Left lung (tissue), 10 donors: ENCODE results near the gene TMEM120A. TPM values are rescaled to one million over a fixed set of nuclear protein-coding genes. Genes with fewer than 3 reads are reported as not detected.

Experiments used
- ATAC-seq: fragments of 200-7000 bp; cut with Tn5 transposase; one replicate; pipeline ENCODE4 v1.9.1; 2020; ENCODE audit warnings: moderate library complexity
- DNase-seq, 4 donors: peaks; one replicate each; pipeline ENCODE4 v3.0.0-alpha.2; 2013 to 2020
- H3K27ac ChIP-seq, 2 donors: fragments of 200-600 bp; sonication (generic) in 1 of 2; one replicate each; pipeline versions ENCODE4 v1.5.0 to v1.8.0; 2020 to 2021
- H3K27me3 ChIP-seq, 2 donors: fragments of 200-600 bp; sonication (generic) in 1 of 2; one replicate each; pipeline versions ENCODE4 v1.5.0 to v1.8.0; 2020 to 2021
- H3K36me3 ChIP-seq, 2 donors: fragments of 200-600 bp; sonication (generic) in 1 of 2; one replicate each; pipeline versions ENCODE4 v1.5.0 to v1.8.0; 2020 to 2021
- H3K4me1 ChIP-seq, 2 donors: fragments of 200-600 bp; one replicate each; pipeline ENCODE4 v1.8.0; 2021
- H3K4me3 ChIP-seq, 2 donors: fragments of 200-600 bp; sonication (generic) in 1 of 2; one replicate each; pipeline versions ENCODE4 v1.5.0 to v1.8.0; 2020 to 2021; ENCODE audit warnings: mild to moderate bottlenecking in 1 of 2
- H3K9me3 ChIP-seq, 2 donors: fragments of 200-600 bp; sonication (generic) in 1 of 2; one replicate each; pipeline versions ENCODE4 v1.5.0 to v1.8.0; 2020 to 2021
- CTCF ChIP-seq, 2 donors: fragments of 200-600 bp; sonication (generic) in 1 of 2; IDR thresholded peaks; one replicate each; pipeline versions ENCODE4 v1.5.0 to v1.8.0; 2021; ENCODE audit warnings: antibody characterized with exemption in 2 of 2
- intact Hi-C, 2 donors: fragments of 100-400 bp; cut with DNase I; formaldehyde crosslinking; loops; one replicate each; pipeline versions ENCODE4 v1.11.2 to v1.14.2; 2022
- polyA plus RNA-seq, 6 donors: library from polyadenylated mRNA; unstranded; fragments of 120-200 nt; gene quantifications; one replicate each; pipeline ENCODE4 v1.2.1, GENCODE V29; 2013; ENCODE audit not compliant: insufficient read length in 6 of 6
- total RNA-seq, 2 donors: library from RNA; stranded (reverse); fragmentation: NEBNext Ultra II Directional; extraction: Animal tissue kit (Norgen Biotek cat#: 25700); gene quantifications; one replicate each; pipeline ENCODE4 v1.2.1, GENCODE V29; 2021
- donor health status: DM: no; HTN: yes; CAD: no.
- donor health status: DM: no; HTN: no; CAD: no.

Gene TMEM120A
- total and polyA plus RNA-seq, 8 donors, result 32.3 to 50.4 (median 38.4) TPM

DNA sequence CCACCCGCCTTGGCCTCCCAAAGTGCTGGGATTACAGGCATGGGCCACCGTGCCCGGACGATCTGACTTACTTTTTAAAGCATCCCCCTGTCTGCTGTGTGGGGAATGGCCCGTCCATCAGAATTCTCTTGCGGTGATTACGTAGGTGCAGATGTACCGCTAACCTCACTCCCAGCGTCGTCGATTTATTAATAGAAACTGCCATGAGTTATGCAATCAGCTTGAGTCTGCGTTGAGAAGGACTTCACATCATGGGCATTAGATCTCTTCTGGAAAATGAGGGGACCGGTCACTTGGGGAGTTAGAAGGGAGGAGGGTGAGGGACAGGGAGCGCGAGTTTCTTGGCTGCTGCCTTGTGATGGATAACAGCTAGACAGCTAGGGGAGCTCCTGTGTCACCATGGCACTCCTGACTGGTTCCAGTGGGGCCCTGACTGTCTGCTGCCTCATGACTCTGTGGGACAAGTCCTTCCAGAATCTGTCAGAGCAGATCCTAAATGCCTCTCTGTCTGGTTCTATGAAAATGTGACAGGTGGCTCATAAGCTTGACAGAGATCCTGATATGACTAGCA, 44.2 kb downstream of the TMEM120A start:
- peak in 2 of 4 donors; percentile 46 to 52 for DNase-seq
- H3K4me1 ChIP-seq, result peaks cover 10 to 87% of the 10 kb centered on the region in 2 donors

GRCh38 chr7:75948179-75948578, 46.2 kb downstream of the TMEM120A start:
- ATAC-seq, result peak; percentile 18
- Histone ChIP-seq H3K9me3 (no peaks in the 10 kb centered on the region), H3K4me1 (peaks cover 10 to 84% of the 10 kb centered on the region in 2 donors), H3K36me3 (peaks cover 0 to 6% of the 10 kb centered on the region in 2 donors), H3K27me3 (no peaks in the 10 kb centered on the region), H3K27ac (peak overlapping the region; percentile 33 to 53), H3K4me3 (no peak overlapping the region)
- intact Hi-C loops, result no loop called here
- DNase-seq, result peak in 1 of 4 donors; percentile 43
- TF ChIP-seq CTCF (IDR thresholded peaks at IDR 0.05), result no peak

More for the DNA sequence above, 44.2 kb downstream of the TMEM120A start:
- Histone ChIP-seq H3K36me3 (peaks cover 0 to 21% of the 10 kb centered on the region in 2 donors), H3K27ac (peak overlapping the region in 1 of 2 donors; percentile 87), H3K4me3 (no peak overlapping the region), H3K27me3 (no peaks in the 10 kb centered on the region), H3K9me3 (no peaks in the 10 kb centered on the region)
- ATAC-seq, result peak; percentile 23
- TF ChIP-seq CTCF (IDR thresholded peaks at IDR 0.05), result no peak
- intact Hi-C loops, result no loop called here

DNA sequence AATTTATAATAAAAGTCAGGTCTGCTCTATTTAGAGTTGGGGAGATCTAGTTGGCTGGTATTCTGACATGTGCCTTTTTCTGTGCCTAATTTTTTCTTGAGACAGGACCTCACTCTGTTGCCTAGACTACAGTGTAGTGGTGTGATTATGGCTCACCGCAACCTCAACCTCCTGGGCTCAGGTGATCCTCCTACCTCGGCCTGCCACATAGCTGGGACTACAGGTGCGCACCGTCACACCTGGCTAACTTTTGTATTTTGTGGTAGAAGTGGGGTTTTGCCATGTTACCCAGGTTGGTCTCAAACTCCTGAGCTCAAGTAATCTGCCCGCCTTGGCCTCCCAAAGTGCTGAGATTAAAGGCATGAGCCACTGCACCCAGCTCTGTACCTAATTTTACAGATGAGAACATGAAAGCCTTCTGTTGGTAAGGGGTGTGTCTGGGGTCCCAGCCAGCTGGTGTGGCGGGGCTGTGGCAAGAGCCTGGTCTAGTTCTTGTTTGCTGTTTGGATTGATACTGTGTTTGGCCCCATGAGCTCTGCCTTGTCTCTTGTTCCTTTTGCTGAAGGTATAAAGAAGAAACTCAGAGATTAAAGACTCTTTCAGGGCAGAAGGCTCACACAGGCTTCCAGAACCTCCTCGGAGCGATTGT, 48.1 kb downstream of the TMEM120A start:
- ATAC-seq (peak; percentile 47), DNase-seq (peak in 1 of 4 donors; percentile 36)
- Histone ChIP-seq H3K4me3 (no peak overlapping the region), H3K36me3 (peaks cover 0 to 6% of the 10 kb centered on the region in 2 donors), H3K27me3 (no peaks in the 10 kb centered on the region), H3K9me3 (no peaks in the 10 kb centered on the region), H3K27ac (peak overlapping the region; percentile 71 to 92), H3K4me1 (peaks cover 8 to 75% of the 10 kb centered on the region in 2 donors)
- intact Hi-C loops, result no loop called here
- no peak for TF ChIP-seq CTCF (IDR thresholded peaks at IDR 0.05)

DNA sequence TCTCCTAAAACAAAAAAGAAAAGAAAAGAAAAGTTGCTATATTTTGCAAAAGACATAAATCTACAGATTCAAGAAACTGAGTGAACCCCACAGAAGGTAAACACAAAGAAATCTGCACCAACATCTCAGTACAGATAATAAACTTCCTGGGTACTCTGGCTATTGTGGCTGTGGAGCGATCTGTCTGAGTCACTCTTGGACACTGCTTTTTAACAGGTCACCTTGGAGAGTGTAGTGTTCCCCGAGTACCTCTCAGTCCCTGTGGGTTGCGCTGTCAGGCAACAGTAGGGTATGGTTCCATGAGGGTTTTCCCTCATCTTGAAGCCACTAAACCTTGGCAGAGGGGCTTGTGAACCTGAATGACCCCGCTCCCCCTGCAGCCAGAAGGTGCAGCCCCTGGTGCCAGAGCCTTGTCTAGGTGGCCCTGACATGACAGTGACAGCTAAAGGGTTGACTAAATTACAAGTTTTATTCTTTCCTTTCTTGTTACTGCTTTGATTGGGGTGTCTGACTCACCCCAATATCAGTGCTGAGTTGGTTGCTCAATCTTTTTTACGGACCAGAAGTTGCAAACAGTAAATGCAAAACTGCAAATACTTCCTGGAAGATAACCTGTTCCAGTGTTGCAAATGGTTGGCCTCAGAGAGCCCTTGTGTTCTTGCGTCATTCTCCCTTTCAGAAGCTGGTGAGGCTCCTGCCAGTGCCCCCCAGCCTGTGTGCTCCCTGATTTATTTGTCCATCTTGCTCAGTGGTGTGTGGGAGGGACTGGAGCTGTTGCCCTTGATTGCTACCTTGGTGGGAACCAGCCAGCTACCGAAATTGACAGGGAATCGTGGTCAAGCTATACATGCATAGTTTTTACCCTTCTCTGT, 48.9 kb downstream of the TMEM120A start:
- intact Hi-C loops, result no loop called here
- H3K4me3 ChIP-seq, result no peak overlapping the region
- no peaks in the 10 kb centered on the region for H3K27me3 ChIP-seq
- no peaks in the 10 kb centered on the region for H3K9me3 ChIP-seq
- peak in 2 of 4 donors; percentile 57 to 61 for DNase-seq
- no peak for TF ChIP-seq CTCF (IDR thresholded peaks at IDR 0.05)
- ATAC-seq, result peak; percentile 86
- peaks cover 0 to 6% of the 10 kb centered on the region in 2 donors for H3K36me3 ChIP-seq
- H3K4me1 ChIP-seq, result peaks cover 8 to 67% of the 10 kb centered on the region in 2 donors
- peak overlapping the region; percentile 71 to 92 for H3K27ac ChIP-seq

GRCh38 chr7:75944507-75944906, 49.9 kb downstream of the TMEM120A start:
- no peak for TF ChIP-seq CTCF (IDR thresholded peaks at IDR 0.05)
- H3K9me3 ChIP-seq, result no peaks in the 10 kb centered on the region
- no peak for DNase-seq
- H3K4me1 ChIP-seq, result peaks cover 8 to 56% of the 10 kb centered on the region in 2 donors
- ATAC-seq, result no peak
- peaks cover 0 to 6% of the 10 kb centered on the region in 2 donors for H3K36me3 ChIP-seq
- H3K4me3 ChIP-seq, result no peak overlapping the region
- intact Hi-C loops, result no loop called here
- H3K27me3 ChIP-seq, result no peaks in the 10 kb centered on the region
- peak overlapping the region; percentile 71 to 92 for H3K27ac ChIP-seq
